Nephron (organoid): ENCODE data around the gene ADRA2C.

ENCODE experiments used
- H3K27ac Mint-ChIP-seq, 3 experiments: 2 replicates each; pipeline ENCODE4 v1.8.0; 2020; ENCODE audit warnings: mixed read lengths in 3 of 3, mild to moderate bottlenecking in 2 of 3, moderate library complexity in 1 of 3
- H3K27me3 Mint-ChIP-seq: 2 replicates; pipeline ENCODE4 v1.8.0; 2021; ENCODE audit warnings: low read depth, mild to moderate bottlenecking, moderate library complexity, mixed read lengths
- H3K36me3 Mint-ChIP-seq: 2 replicates; pipeline ENCODE4 v1.8.0; 2020; ENCODE audit warnings: low read depth, mixed read lengths
- H3K4me1 Mint-ChIP-seq: 2 replicates; pipeline ENCODE4 v1.8.0; 2020; ENCODE audit warnings: mixed read lengths
- H3K4me3 Mint-ChIP-seq, 3 experiments: 2 replicates each; pipeline ENCODE4 v1.8.0; 2020; ENCODE audit warnings: mild to moderate bottlenecking in 3 of 3, mixed read lengths in 3 of 3, moderate library complexity in 2 of 3
- H3K9me3 Mint-ChIP-seq: 2 replicates; pipeline ENCODE4 v1.8.0; 2020; ENCODE audit warnings: mixed read lengths
- TF ChIP-seq, protein P1 (sequence below), 3 experiments: fragments of 200-600 bp; sonication (generic); IDR thresholded peaks; one replicate each; pipeline ENCODE4 v1.5.0; 2021; ENCODE audit warnings: antibody characterized with exemption in 3 of 3; ENCODE audit not compliant: unreplicated experiment in 3 of 3

Gene ADRA2C

DNA sequence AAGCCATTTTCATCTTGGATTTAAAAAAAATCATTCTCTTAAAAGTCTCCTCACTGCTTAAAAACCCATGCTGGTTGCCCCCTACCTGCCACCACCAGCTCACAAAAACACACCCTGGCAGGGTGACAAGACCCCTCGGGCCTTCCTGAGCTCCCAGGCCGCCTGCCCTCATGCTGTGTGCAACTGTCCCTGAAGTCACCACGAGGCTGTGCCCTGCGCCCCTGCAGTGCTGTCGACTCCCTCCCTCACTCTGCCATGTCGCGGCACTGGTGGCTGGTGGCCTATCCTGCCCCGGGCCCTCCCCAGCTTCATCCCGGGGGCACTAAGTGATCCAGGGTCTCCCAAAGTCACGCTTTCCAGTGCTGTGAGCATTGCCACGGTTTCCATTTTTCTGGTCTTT lies 46.3 kb upstream of the ADRA2C start:
- TF ChIP-seq, protein P1, sequence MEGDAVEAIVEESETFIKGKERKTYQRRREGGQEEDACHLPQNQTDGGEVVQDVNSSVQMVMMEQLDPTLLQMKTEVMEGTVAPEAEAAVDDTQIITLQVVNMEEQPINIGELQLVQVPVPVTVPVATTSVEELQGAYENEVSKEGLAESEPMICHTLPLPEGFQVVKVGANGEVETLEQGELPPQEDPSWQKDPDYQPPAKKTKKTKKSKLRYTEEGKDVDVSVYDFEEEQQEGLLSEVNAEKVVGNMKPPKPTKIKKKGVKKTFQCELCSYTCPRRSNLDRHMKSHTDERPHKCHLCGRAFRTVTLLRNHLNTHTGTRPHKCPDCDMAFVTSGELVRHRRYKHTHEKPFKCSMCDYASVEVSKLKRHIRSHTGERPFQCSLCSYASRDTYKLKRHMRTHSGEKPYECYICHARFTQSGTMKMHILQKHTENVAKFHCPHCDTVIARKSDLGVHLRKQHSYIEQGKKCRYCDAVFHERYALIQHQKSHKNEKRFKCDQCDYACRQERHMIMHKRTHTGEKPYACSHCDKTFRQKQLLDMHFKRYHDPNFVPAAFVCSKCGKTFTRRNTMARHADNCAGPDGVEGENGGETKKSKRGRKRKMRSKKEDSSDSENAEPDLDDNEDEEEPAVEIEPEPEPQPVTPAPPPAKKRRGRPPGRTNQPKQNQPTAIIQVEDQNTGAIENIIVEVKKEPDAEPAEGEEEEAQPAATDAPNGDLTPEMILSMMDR (IDR thresholded peaks at IDR 0.05; ENCODE audit: unreplicated experiment in 3 of 3): no peak
- H3K4me3 Mint-ChIP-seq: no peak overlapping the region
- H3K9me3 Mint-ChIP-seq: peaks cover 17% of the 10 kb centered on the region
- peaks cover 25% of the 10 kb centered on the region for H3K4me1 Mint-ChIP-seq
- peaks cover 39% of the 10 kb centered on the region for H3K27me3 Mint-ChIP-seq
- no peak overlapping the region for H3K27ac Mint-ChIP-seq
- peaks cover 4% of the 10 kb centered on the region for H3K36me3 Mint-ChIP-seq

DNA sequence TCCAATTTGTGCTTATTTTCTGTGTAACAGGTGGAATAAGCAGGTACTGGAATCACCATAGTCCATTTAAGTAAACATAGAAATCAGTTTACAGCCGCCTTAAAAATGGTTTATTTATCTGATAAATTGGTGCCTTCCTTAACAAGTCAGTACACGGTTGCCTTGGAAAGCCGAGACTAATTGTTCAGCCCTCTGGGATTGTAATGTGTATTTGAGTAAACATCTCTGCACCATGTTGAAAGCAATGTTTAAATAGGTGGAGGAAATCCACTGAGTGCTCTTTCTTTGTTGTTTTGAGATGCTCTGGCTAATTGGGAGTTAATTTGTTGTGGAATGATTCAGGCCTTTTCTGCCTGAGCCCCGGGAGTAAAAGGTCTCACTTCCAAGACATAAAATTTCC lies 45.7 kb upstream of the ADRA2C start:
- H3K27me3 Mint-ChIP-seq: peaks cover 45% of the 10 kb centered on the region
- H3K27ac Mint-ChIP-seq: peak overlapping the region in 1 of 3 experiments; percentile 64
- no peak overlapping the region for H3K4me3 Mint-ChIP-seq
- peaks cover 25% of the 10 kb centered on the region for H3K4me1 Mint-ChIP-seq
- TF ChIP-seq, protein P1 (IDR thresholded peaks at IDR 0.05; ENCODE audit: unreplicated experiment in 3 of 3): no peak
- peaks cover 17% of the 10 kb centered on the region for H3K9me3 Mint-ChIP-seq
- H3K36me3 Mint-ChIP-seq: peaks cover 4% of the 10 kb centered on the region

DNA sequence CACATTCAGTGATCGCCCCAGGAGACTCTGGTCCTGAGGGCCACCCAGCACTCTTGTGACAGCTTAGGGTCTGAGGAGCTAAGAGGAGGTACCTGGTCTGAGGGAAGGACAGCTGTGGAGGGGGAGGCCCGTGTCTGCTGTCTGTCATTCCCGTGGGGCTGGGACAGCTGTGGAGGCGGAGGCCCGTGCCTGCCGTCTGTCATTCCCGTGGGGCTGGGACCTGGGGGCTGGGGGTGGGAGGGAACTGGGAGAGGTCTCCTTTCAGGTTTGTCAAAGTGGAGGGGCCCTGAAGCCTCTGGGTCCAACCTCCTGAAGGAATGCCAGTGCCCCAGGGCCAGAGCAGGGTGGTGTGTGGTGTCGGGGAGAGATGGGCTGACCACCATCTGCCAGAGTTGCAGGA lies 45.0 kb upstream of the ADRA2C start:
- Mint-ChIP-seq H3K4me1 (peaks cover 21% of the 10 kb centered on the region), H3K9me3 (peaks cover 17% of the 10 kb centered on the region), H3K4me3 (no peak overlapping the region), H3K27ac (peak overlapping the region in 1 of 3 experiments; percentile 64), H3K27me3 (peaks cover 53% of the 10 kb centered on the region), H3K36me3 (peaks cover 4% of the 10 kb centered on the region)
- TF ChIP-seq, protein P1 (IDR thresholded peaks at IDR 0.05; ENCODE audit: unreplicated experiment in 3 of 3): no peak

DNA sequence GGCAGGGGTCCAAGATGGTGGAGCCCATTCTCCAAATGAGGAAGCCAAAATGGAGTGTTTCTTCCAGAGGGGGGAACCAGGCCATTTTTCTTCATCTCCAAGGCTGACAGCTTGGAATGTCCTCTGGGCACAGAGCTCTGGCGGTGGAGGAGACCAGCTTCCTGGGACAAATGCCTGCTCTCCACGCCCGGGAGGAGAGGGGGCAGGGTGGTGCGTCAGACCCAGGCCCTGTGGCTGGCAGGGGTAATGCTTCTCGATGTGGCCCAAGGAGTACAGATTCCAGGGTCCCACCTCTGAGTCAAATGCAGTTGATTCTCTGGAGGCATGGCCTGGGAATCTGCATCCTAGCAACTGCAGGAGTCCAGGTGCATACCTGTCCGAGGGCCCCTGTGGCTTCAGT lies 44.6 kb upstream of the ADRA2C start:
- Mint-ChIP-seq H3K4me1 (peaks cover 21% of the 10 kb centered on the region), H3K36me3 (peaks cover 4% of the 10 kb centered on the region), H3K9me3 (peaks cover 17% of the 10 kb centered on the region), H3K27ac (no peak overlapping the region), H3K4me3 (no peak overlapping the region), H3K27me3 (peaks cover 57% of the 10 kb centered on the region)
- TF ChIP-seq, protein P1 (IDR thresholded peaks at IDR 0.05; ENCODE audit: unreplicated experiment in 3 of 3): no peak

DNA sequence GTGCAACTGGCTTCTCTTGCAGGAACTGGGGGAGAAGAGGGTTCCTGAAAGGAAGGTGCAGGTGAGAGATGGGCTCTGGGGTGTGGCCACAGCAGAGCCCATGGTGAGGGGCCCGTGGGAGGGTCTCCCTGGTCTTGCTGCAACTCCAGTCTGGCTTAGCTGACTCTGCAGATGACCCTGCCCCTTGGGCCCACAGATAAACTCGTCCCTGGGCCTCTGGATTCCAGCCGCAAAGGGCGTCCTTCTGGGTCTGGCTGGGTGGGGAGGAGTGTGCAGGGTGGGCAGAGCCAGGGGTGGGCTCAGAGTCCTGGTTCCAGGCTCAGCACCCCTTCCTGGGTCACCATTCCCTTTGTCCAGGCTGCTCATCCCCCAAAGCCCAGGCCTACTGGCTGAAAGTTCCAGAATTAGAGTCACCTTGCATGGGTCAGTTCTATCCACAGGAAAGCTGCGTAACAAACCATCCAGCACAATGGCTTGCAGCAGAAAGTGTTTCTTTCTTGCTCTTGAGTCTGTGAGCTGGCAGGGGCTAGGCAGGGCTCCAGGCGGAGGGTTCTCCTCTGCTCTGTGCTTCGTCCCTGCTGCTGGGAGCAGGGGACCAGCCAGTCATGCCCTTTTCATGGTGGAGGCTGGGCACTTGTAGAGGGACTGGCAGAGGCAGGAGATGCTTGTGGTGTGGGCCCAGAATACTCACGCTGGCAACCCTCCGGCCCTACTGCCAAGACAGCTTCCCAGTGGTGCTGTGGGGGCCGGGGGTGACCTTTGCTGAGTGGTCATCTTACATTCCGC lies 43.5 kb upstream of the ADRA2C start:
- Mint-ChIP-seq H3K9me3 (peaks cover 16% of the 10 kb centered on the region), H3K27me3 (peaks cover 59% of the 10 kb centered on the region), H3K36me3 (peaks cover 4% of the 10 kb centered on the region), H3K27ac (no peak overlapping the region), H3K4me3 (no peak overlapping the region), H3K4me1 (peaks cover 21% of the 10 kb centered on the region)
- TF ChIP-seq, protein P1 (IDR thresholded peaks at IDR 0.05; ENCODE audit: unreplicated experiment in 3 of 3): no peak

DNA sequence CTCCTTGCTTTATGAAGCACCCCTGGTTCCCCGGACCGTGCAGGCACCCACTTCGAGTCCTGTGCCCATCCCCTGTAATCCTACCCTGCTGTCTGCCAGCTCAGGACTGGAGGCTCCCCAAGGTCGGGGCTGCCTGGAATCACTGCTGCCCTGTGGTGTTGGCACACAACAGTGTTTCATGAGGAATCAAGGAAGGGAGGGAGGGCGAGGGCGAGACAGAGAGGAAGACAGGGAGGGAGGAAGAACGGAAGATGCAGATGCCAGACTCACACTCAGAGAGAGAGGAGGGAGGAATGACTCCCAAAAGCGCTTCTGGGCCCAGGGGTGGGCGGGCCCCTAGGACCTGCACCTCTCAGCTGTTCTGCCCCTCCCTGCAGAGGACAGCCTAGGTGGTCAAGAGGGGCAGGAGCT lies 42.9 kb upstream of the ADRA2C start:
- Mint-ChIP-seq H3K36me3 (peaks cover 4% of the 10 kb centered on the region), H3K4me3 (no peak overlapping the region), H3K27ac (no peak overlapping the region), H3K27me3 (peaks cover 56% of the 10 kb centered on the region), H3K4me1 (peaks cover 17% of the 10 kb centered on the region), H3K9me3 (peaks cover 10% of the 10 kb centered on the region)
- TF ChIP-seq, protein P1 (IDR thresholded peaks at IDR 0.05; ENCODE audit: unreplicated experiment in 3 of 3): no peak
